Measurements from ENCODE around the gene SPEF1.

Gene SPEF1

GRCh38 chr20:3812975-3813847 lies 32.0 kb upstream of the SPEF1 start:
- no peak overlapping the region for H2BK5ac ChIP-seq (ENCODE audit: low read length)
- no peak overlapping the region for H2AFZ ChIP-seq (ENCODE audit: low read length)
- H4K91ac ChIP-seq (ENCODE audit: low read depth, low read length, poor library complexity), result no peak overlapping the region
- no peaks in the 10 kb centered on the region for H3K9me3 ChIP-seq (replicated peaks in 1 of 2; ENCODE audit: control insufficient read depth in 2 of 2, insufficient read depth in 1 of 2, low read depth in 1 of 2, low read length in 2 of 2)
- no peak overlapping the region for H3K27ac ChIP-seq (replicated peaks; ENCODE audit: low read length)
- H2BK12ac ChIP-seq (ENCODE audit: low read length), result no peak overlapping the region
- H2BK120ac ChIP-seq (ENCODE audit: low read depth, low read length), result no peak overlapping the region
- no peak overlapping the region for H3K4me2 ChIP-seq (ENCODE audit: insufficient read depth, low read length, poor library complexity, severe bottlenecking)
- WGBS, 2 donors (ENCODE audit: extremely low coverage in 2 of 2, insufficient read length in 2 of 2, insufficient replicate concordance in 1 of 2), result no CpG with 5 or more reads among the region's 8 CpGs
- no peaks in the 10 kb centered on the region for H3K79me1 ChIP-seq (ENCODE audit: low read depth, low read length)
- H3K9ac ChIP-seq (ENCODE audit: low read depth, low read length, poor library complexity), result no peak overlapping the region
- no peak overlapping the region for H4K8ac ChIP-seq (ENCODE audit: low read depth, low read length)
- H2AK5ac ChIP-seq (ENCODE audit: low read depth, low read length), result no peak overlapping the region
- no peak overlapping the region for H3K4ac ChIP-seq (ENCODE audit: low read length)
- H3K14ac ChIP-seq (ENCODE audit: low read length), result no peak overlapping the region
- no peak overlapping the region for H3K4me3 ChIP-seq (ENCODE audit: low read length in 2 of 2)
- no peak overlapping the region for H3K18ac ChIP-seq (ENCODE audit: low read length)
- peaks cover 4 to 11% of the 10 kb centered on the region in 2 donors for H3K4me1 ChIP-seq (ENCODE audit: control insufficient read depth in 2 of 2, insufficient read depth in 1 of 2, low read depth in 1 of 2, low read length in 2 of 2)
- no peak overlapping the region for H2BK15ac ChIP-seq (ENCODE audit: low read length)
- no peaks in the 10 kb centered on the region for H3K36me3 ChIP-seq (replicated peaks in 1 of 2; ENCODE audit: control insufficient read depth in 2 of 2, insufficient read depth in 2 of 2, low read length in 2 of 2)
- H3K27me3 ChIP-seq (ENCODE audit: control insufficient read depth in 3 of 3, insufficient read depth in 3 of 3, low read depth in 1 of 3, low read length in 3 of 3), result no peaks in the 10 kb centered on the region
- H3K23ac ChIP-seq (ENCODE audit: low read depth, low read length, poor library complexity), result no peak overlapping the region
- no peak for DNase-seq (ENCODE audit: low spot score)

DNA sequence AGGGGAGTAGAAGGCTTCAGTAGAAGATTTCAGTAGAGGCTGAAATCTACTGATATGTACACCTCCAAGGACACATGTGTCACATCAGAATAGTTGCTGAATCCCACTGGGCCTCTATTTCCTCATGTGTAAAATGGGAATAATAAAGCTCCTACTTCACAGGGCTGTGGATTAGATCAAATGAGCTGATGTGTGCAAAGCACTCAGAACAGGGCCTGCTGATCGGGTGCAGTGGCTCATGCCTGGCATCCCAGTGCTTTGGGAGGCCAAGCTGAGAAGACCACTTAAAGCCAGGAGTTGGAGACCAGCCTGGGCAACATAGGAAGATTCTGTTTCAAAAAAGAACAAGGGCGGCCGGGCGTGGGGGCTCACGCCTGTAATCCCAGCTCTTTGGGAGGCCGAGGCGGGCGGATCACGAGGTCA lies 31.0 kb upstream of the SPEF1 start:
- no peak overlapping the region for H2BK120ac ChIP-seq (ENCODE audit: low read depth, low read length)
- H3K14ac ChIP-seq (ENCODE audit: low read length), result no peak overlapping the region
- no peak overlapping the region for H2BK12ac ChIP-seq (ENCODE audit: low read length)
- no peak overlapping the region for H3K4ac ChIP-seq (ENCODE audit: low read length)
- no peak overlapping the region for H3K4me2 ChIP-seq (ENCODE audit: insufficient read depth, low read length, poor library complexity, severe bottlenecking)
- no peak overlapping the region for H2AK5ac ChIP-seq (ENCODE audit: low read depth, low read length)
- no peak overlapping the region for H3K27ac ChIP-seq (replicated peaks; ENCODE audit: low read length)
- no peak overlapping the region for H2BK15ac ChIP-seq (ENCODE audit: low read length)
- peak overlapping the region; percentile 84 for H2AFZ ChIP-seq (ENCODE audit: low read length)
- no peak overlapping the region for H3K4me3 ChIP-seq (ENCODE audit: low read length in 2 of 2)
- WGBS, 2 donors (ENCODE audit: extremely low coverage in 2 of 2, insufficient read length in 2 of 2, insufficient replicate concordance in 1 of 2), result no CpG with 5 or more reads among the region's 9 CpGs
- H2BK5ac ChIP-seq (ENCODE audit: low read length), result no peak overlapping the region
- DNase-seq (ENCODE audit: low spot score), result no peak
- H3K4me1 ChIP-seq (ENCODE audit: control insufficient read depth in 2 of 2, insufficient read depth in 1 of 2, low read depth in 1 of 2, low read length in 2 of 2), result peaks cover 7 to 11% of the 10 kb centered on the region in 2 donors
- H3K79me1 ChIP-seq (ENCODE audit: low read depth, low read length), result no peaks in the 10 kb centered on the region
- H3K23ac ChIP-seq (ENCODE audit: low read depth, low read length, poor library complexity), result no peak overlapping the region
- H4K8ac ChIP-seq (ENCODE audit: low read depth, low read length), result no peak overlapping the region
- H3K18ac ChIP-seq (ENCODE audit: low read length), result no peak overlapping the region
- no peaks in the 10 kb centered on the region for H3K36me3 ChIP-seq (replicated peaks in 1 of 2; ENCODE audit: control insufficient read depth in 2 of 2, insufficient read depth in 2 of 2, low read length in 2 of 2)
- no peak overlapping the region for H3K9ac ChIP-seq (ENCODE audit: low read depth, low read length, poor library complexity)
- no peak overlapping the region for H4K91ac ChIP-seq (ENCODE audit: low read depth, low read length, poor library complexity)
- H3K27me3 ChIP-seq (ENCODE audit: control insufficient read depth in 3 of 3, insufficient read depth in 3 of 3, low read depth in 1 of 3, low read length in 3 of 3), result no peaks in the 10 kb centered on the region
- no peaks in the 10 kb centered on the region for H3K9me3 ChIP-seq (replicated peaks in 1 of 2; ENCODE audit: control insufficient read depth in 2 of 2, insufficient read depth in 1 of 2, low read depth in 1 of 2, low read length in 2 of 2)

DNA sequence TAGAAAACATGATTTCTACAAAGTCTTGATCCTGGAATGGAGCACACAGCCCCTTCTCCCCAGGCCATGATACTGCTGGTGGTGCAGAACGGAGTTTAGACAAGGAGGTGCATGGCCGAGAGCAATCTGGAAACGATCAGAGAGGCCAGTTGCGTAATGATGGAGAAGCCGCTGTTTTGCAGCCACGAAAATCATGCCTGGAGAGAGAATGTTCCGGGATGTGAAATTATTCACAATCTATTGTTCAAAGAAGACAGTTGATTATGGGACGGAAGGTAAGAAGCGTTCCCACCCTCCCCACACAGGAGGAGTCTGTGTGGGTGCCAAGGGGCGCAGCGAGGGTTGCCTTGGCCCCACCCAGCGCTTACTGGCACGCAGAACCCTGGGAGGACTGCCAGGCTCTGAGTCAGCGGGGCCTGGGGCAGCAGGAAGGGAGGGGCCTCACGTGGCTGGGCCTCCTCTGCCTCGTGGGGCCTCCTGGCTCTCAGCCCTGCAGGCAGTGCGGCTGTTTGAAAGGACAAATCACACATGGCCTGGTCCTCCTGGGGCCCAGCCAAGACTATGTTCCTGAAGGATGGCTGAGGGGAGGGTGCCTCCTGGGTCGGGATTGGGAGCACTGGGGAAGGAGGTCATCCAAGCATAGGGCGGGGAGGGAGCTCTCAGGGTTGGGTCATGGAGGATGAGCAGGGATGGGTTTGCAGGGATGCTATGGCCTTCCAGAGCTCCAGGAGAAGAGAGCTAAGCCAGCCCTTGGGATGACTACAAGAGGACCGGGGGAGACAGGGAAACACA lies 30.4 kb upstream of the SPEF1 start:
- Histone ChIP-seq H2BK120ac (ENCODE audit: low read depth, low read length) (no peak overlapping the region), H3K9me3 (replicated peaks in 1 of 2; ENCODE audit: control insufficient read depth in 2 of 2, insufficient read depth in 1 of 2, low read depth in 1 of 2, low read length in 2 of 2) (no peaks in the 10 kb centered on the region), H3K18ac (ENCODE audit: low read length) (peak overlapping the region; percentile 51), H3K27me3 (ENCODE audit: control insufficient read depth in 3 of 3, insufficient read depth in 3 of 3, low read depth in 1 of 3, low read length in 3 of 3) (no peaks in the 10 kb centered on the region), H4K8ac (ENCODE audit: low read depth, low read length) (no peak overlapping the region), H4K91ac (ENCODE audit: low read depth, low read length, poor library complexity) (no peak overlapping the region), H2BK15ac (ENCODE audit: low read length) (peak overlapping the region; percentile 69), H3K27ac (replicated peaks; ENCODE audit: low read length) (no peak overlapping the region), H2BK12ac (ENCODE audit: low read length) (no peak overlapping the region), H3K36me3 (replicated peaks in 1 of 2; ENCODE audit: control insufficient read depth in 2 of 2, insufficient read depth in 2 of 2, low read length in 2 of 2) (no peaks in the 10 kb centered on the region), H3K14ac (ENCODE audit: low read length) (no peak overlapping the region), H2AFZ (ENCODE audit: low read length) (peak overlapping the region; percentile 84), H2AK5ac (ENCODE audit: low read depth, low read length) (no peak overlapping the region), H3K4me2 (ENCODE audit: insufficient read depth, low read length, poor library complexity, severe bottlenecking) (no peak overlapping the region), H3K9ac (ENCODE audit: low read depth, low read length, poor library complexity) (peak overlapping the region; percentile 51), H3K4me1 (ENCODE audit: control insufficient read depth in 2 of 2, insufficient read depth in 1 of 2, low read depth in 1 of 2, low read length in 2 of 2) (peaks cover 7 to 11% of the 10 kb centered on the region in 2 donors), H3K79me1 (ENCODE audit: low read depth, low read length) (no peaks in the 10 kb centered on the region), H3K4me3 (ENCODE audit: low read length in 2 of 2) (peak overlapping the region in 1 of 2 donors; percentile 5), H3K23ac (ENCODE audit: low read depth, low read length, poor library complexity) (no peak overlapping the region), H2BK5ac (ENCODE audit: low read length) (no peak overlapping the region), H3K4ac (ENCODE audit: low read length) (no peak overlapping the region)
- no CpG with 5 or more reads among the region's 20 CpGs for WGBS, 2 donors (ENCODE audit: extremely low coverage in 2 of 2, insufficient read length in 2 of 2, insufficient replicate concordance in 1 of 2)
- DNase-seq (ENCODE audit: low spot score), result no peak

DNA sequence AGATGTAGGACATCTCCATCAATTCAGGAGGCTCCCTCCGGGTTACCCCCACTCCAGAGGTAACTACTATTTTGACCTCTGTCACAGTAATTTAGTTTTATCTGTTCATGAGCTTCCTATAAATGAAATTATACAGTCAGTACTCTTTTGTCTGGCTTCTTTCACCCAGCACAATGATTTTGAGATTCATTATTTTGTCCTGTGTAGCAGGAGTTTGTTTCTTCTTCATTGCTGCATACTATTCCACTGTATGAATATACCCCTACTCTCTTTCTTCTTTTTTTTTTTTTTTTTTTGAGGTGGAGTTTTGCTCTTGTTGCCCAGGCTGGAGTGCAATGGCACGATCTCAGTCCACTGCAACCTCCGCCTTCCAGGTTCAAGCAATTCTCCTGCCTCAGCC lies 27.3 kb upstream of the SPEF1 start:
- H3K27ac ChIP-seq (replicated peaks; ENCODE audit: low read length), result no peak overlapping the region
- H3K36me3 ChIP-seq (replicated peaks in 1 of 2; ENCODE audit: control insufficient read depth in 2 of 2, insufficient read depth in 2 of 2, low read length in 2 of 2), result peaks cover 10 to 26% of the 10 kb centered on the region in 2 donors
- H2AK5ac ChIP-seq (ENCODE audit: low read depth, low read length), result no peak overlapping the region
- H3K4me2 ChIP-seq (ENCODE audit: insufficient read depth, low read length, poor library complexity, severe bottlenecking), result no peak overlapping the region
- no peaks in the 10 kb centered on the region for H3K79me1 ChIP-seq (ENCODE audit: low read depth, low read length)
- WGBS, 2 donors (ENCODE audit: extremely low coverage in 2 of 2, insufficient read length in 2 of 2, insufficient replicate concordance in 1 of 2), result no CpG with 5 or more reads among the region's 3 CpGs
- no peak overlapping the region for H3K18ac ChIP-seq (ENCODE audit: low read length)
- no peak overlapping the region for H4K91ac ChIP-seq (ENCODE audit: low read depth, low read length, poor library complexity)
- no peak overlapping the region for H2BK12ac ChIP-seq (ENCODE audit: low read length)
- no peak overlapping the region for H3K4me3 ChIP-seq (ENCODE audit: low read length in 2 of 2)
- H3K9me3 ChIP-seq (replicated peaks in 1 of 2; ENCODE audit: control insufficient read depth in 2 of 2, insufficient read depth in 1 of 2, low read depth in 1 of 2, low read length in 2 of 2), result no peaks in the 10 kb centered on the region
- H2BK15ac ChIP-seq (ENCODE audit: low read length), result no peak overlapping the region
- no peak overlapping the region for H2BK120ac ChIP-seq (ENCODE audit: low read depth, low read length)
- no peak overlapping the region for H2BK5ac ChIP-seq (ENCODE audit: low read length)
- H3K23ac ChIP-seq (ENCODE audit: low read depth, low read length, poor library complexity), result no peak overlapping the region
- no peak overlapping the region for H3K4ac ChIP-seq (ENCODE audit: low read length)
- no peak overlapping the region for H3K9ac ChIP-seq (ENCODE audit: low read depth, low read length, poor library complexity)
- no peak overlapping the region for H2AFZ ChIP-seq (ENCODE audit: low read length)
- H3K4me1 ChIP-seq (ENCODE audit: control insufficient read depth in 2 of 2, insufficient read depth in 1 of 2, low read depth in 1 of 2, low read length in 2 of 2), result peaks cover 2 to 6% of the 10 kb centered on the region in 2 donors
- H4K8ac ChIP-seq (ENCODE audit: low read depth, low read length), result no peak overlapping the region
- H3K27me3 ChIP-seq (ENCODE audit: control insufficient read depth in 3 of 3, insufficient read depth in 3 of 3, low read depth in 1 of 3, low read length in 3 of 3), result no peaks in the 10 kb centered on the region
- H3K14ac ChIP-seq (ENCODE audit: low read length), result no peak overlapping the region
- no peak for DNase-seq (ENCODE audit: low spot score)
